Testis (tissue), 3 donors: ENCODE measurements around the gene PTPRN2. TPM values are rescaled to one million over a fixed set of nuclear protein-coding genes. Genes with fewer than 3 reads are reported as not detected.
A peak's percentile ranks its signal among the peaks of the same experiment; 100 is the strongest.

Source experiments
- DNase-seq: peaks from one replicate; pipeline ENCODE4 v3.0.0-alpha.2; 2019
- H3K27ac ChIP-seq, 2 donors: fragments of 200-600 bp; sonication (generic); one replicate each; pipeline ENCODE4 v1.5.1; 2019
- H3K27me3 ChIP-seq: fragments of 200-600 bp; sonication (generic); one replicate; pipeline ENCODE4 v1.5.1; 2019
- H3K36me3 ChIP-seq: fragments of 200-600 bp; sonication (generic); one replicate; pipeline ENCODE4 v1.5.1; 2017; ENCODE audit warnings: low read depth; ENCODE audit errors: missing control alignments
- H3K4me1 ChIP-seq: fragments of 200-600 bp; sonication (generic); one replicate; pipeline ENCODE4 v1.5.1; 2019
- H3K4me3 ChIP-seq, 2 donors: fragments of 200-600 bp; sonication (generic); one replicate each; pipeline ENCODE4 v1.5.1; 2017 to 2019
- H3K9me3 ChIP-seq: fragments of 200-600 bp; sonication (generic); one replicate; pipeline ENCODE4 v1.5.1; 2017
- POLR2A ChIP-seq: fragments of 450-650 bp; IDR thresholded peaks from one replicate; pipeline ENCODE4 v1.6.1; 2017; ENCODE audit warnings: antibody characterized with exemption, mild to moderate bottlenecking, moderate library complexity
- WGBS, 2 donors: methylation state at CpG; one replicate each; pipeline ENCODE4 v1.1.5; 2018; 5-methylcytosine and 5-hydroxymethylcytosine counted together
- intact Hi-C: fragments of 100-400 bp; cut with DNase I; formaldehyde crosslinking; loops from one replicate; pipeline ENCODE4 v1.15.1; 2023; ENCODE audit warnings: low total_unique reads
- polyA plus RNA-seq: library from polyadenylated mRNA; stranded (reverse); fragments of 350-450 nt; fragmentation: Illumina TruSeq; extraction: RNeasy Lipid Tissue Mini Kit (QIAGEN cat#74804); gene quantifications from one replicate; pipeline ENCODE4 v1.2.3, GENCODE V29; 2014; ENCODE audit warnings: low read depth, low replicate concordance; ENCODE audit not compliant: insufficient read depth
- total RNA-seq, 2 donors: library from RNA; depleted of rRNA; stranded (reverse); fragments of >200 nt; gene quantifications; one replicate each; pipeline ENCODE4 v1.2.3, GENCODE V29; 2016
- TF ChIP-seq, protein P1 (sequence below), 3 experiments: fragments of 450-650 bp in 2 of 3; fragments of 200-600 bp in 1 of 3; sonication (generic) in 1 of 3; IDR thresholded peaks; one replicate each; pipeline ENCODE4 v1.5.1; 2016 to 2019; ENCODE audit warnings: antibody characterized with exemption in 3 of 3, mild to moderate bottlenecking in 2 of 3, moderate library complexity in 1 of 3

PTPRN2 gene
- total and polyA plus RNA-seq, 3 donors from 2014 or later = 9.3 to 10.8 (median 9.8) TPM

DNA sequence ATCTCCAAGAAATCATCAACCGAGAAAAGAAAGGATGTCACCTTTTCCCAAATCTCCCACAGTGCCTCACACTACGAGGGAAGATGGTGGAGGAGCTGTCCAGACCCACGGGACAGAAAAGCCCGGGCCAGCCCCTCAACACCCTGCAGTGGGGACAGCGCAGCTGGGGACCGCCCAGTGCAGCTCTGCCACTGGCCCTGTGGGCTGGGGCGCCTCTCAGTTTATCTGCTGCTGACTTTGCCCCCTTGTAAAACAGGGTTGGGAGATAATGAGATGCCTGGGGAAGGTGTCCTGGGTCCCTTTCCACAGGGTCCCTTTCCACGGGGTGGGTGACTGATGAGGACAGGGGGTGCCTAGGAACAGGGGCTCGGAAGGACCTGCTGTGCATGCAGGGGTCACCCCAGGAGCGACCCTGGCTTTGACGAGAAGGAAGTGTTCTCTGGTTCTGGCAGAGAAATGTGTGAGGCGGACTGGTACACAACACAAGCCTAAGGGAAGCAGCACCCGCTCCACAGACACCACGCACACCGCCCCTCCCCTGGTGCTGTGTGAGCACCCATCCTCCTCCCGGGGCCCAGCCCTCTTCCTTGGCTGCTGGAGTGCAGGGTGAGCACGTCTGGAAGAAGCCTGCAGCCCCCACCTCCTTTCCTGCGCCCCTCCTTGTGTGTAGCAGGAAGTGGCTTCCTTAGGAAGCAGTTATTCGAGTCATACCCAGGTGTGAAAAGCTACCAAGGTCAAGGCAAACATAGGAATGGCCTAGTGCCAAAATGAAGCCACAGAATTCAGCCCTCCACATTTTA is 911.0 kb downstream of the PTPRN2 start:
- Histone ChIP-seq H3K4me1 (no peaks in the 10 kb centered on the region), H3K36me3 (no peaks in the 10 kb centered on the region), H3K9me3 (no peaks in the 10 kb centered on the region), H3K4me3 (no peak overlapping the region), H3K27me3 (no peaks in the 10 kb centered on the region), H3K27ac (no peak overlapping the region)
- intact Hi-C loops = no loop called here
- 68 to 74% methylated on average over 17 to 19 of the region's 19 CpGs for WGBS, 2 donors
- no peak for DNase-seq
- TF ChIP-seq POLR2A = no peak
- TF ChIP-seq, protein P1, sequence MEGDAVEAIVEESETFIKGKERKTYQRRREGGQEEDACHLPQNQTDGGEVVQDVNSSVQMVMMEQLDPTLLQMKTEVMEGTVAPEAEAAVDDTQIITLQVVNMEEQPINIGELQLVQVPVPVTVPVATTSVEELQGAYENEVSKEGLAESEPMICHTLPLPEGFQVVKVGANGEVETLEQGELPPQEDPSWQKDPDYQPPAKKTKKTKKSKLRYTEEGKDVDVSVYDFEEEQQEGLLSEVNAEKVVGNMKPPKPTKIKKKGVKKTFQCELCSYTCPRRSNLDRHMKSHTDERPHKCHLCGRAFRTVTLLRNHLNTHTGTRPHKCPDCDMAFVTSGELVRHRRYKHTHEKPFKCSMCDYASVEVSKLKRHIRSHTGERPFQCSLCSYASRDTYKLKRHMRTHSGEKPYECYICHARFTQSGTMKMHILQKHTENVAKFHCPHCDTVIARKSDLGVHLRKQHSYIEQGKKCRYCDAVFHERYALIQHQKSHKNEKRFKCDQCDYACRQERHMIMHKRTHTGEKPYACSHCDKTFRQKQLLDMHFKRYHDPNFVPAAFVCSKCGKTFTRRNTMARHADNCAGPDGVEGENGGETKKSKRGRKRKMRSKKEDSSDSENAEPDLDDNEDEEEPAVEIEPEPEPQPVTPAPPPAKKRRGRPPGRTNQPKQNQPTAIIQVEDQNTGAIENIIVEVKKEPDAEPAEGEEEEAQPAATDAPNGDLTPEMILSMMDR (IDR thresholded peaks at IDR 0.05) = no peak

DNA sequence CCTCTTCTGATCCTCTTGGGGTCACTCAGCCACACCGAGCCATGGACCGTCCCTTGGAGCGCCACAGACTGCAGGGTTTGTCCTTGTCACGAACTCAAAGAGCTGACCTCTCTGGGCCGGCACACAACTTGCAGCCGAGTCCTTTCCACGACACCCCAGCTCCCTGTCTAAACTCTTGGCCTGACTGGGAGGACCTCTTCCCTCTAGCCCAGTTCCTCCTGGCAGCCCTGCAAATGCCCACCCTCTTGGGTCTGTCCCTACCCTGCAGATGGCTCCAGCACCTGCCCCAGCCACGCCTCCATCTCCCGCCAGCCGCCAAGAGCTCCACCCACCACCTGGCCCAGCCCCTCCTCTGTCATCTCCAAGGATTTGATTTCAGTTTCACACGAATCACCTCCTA is 911.6 kb downstream of the PTPRN2 start:
- Histone ChIP-seq H3K9me3 (no peaks in the 10 kb centered on the region), H3K27ac (no peak overlapping the region), H3K27me3 (no peaks in the 10 kb centered on the region), H3K4me3 (no peak overlapping the region), H3K36me3 (no peaks in the 10 kb centered on the region), H3K4me1 (no peaks in the 10 kb centered on the region)
- intact Hi-C loops = no loop called here
- TF ChIP-seq, protein P1 (IDR thresholded peaks at IDR 0.05) = no peak
- TF ChIP-seq POLR2A = no peak
- peak; percentile 5 for DNase-seq
- WGBS, 2 donors = 87 to 89% methylated on average over 11 of the region's 11 CpGs

DNA sequence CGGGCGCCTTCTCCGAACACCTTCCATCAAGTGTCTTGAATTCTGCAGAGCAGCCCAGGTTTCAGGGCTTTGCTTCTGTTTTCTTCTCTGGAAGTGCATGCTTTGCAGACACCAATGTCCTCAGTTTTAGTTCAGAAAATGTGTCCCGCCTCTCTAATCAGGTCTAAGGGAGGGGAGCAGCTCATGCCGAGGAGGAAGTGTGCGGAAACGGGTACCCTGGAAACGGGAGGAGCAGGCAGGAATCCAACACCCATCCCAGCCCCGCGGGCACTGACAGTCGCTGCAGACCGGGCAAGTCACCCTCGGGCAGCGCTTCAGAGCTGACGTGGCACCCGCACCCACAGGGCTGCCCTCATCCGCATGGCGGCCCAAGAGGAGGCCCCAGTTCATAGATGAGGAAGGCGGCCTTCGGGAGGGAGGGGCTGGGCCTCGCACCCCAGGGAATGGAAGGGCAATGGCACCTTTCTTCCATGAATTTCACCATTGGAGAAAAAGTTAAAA is 912.1 kb downstream of the PTPRN2 start:
- Histone ChIP-seq H3K4me1 (no peaks in the 10 kb centered on the region), H3K9me3 (no peaks in the 10 kb centered on the region), H3K36me3 (no peaks in the 10 kb centered on the region), H3K4me3 (no peak overlapping the region), H3K27me3 (no peaks in the 10 kb centered on the region), H3K27ac (no peak overlapping the region)
- DNase-seq = peak; percentile 6
- WGBS, 2 donors = 88 to 93% methylated on average over 21 of the region's 21 CpGs
- intact Hi-C loops = no loop called here
- TF ChIP-seq, protein P1 (IDR thresholded peaks at IDR 0.05) = no peak
- TF ChIP-seq POLR2A = no peak

DNA sequence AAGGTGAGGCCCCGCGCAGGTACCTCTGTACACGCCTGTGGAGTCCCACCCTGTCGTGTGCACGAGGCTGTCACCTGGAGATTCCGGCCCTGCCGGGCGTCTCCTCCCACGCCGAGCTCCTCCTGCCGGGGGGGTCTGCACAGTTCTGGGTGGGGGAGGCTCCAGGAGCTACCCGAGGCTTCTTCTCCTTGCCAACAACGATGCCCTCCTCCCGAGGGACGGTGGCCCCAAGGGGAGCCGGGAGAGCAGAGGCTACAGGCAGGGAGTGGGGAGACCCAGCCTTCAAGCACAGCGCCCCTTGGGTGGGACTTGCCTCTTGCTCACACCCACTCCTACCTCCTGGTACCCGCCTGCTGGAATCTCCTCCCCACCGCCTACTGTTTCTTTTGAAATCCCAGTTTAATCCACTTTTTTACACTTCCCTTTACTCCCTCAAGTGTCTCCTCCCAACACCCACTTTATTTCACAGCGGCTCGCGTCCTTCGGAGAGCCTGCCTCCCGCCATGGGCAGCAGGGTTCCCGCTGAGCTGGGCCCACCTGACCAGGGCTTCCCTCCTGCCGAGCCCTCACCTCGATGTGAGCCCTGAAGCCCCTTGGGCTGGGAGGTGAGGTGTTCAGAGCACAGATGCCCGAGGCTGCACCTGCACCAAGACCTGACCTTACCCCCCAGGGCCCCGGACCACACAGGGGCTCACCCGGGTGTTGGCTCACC is 912.8 kb downstream of the PTPRN2 start:
- Histone ChIP-seq H3K27me3 (no peaks in the 10 kb centered on the region), H3K27ac (no peak overlapping the region), H3K4me3 (no peak overlapping the region), H3K4me1 (no peaks in the 10 kb centered on the region), H3K9me3 (no peaks in the 10 kb centered on the region), H3K36me3 (no peaks in the 10 kb centered on the region)
- TF ChIP-seq, protein P1 (IDR thresholded peaks at IDR 0.05) = no peak
- TF ChIP-seq POLR2A = no peak
- intact Hi-C loops = no loop called here
- WGBS, 2 donors = 85 to 88% methylated on average over 30 of the region's 30 CpGs
- peak; percentile 2 for DNase-seq
